ENCODE results near the gene FDX1. TPM values are rescaled to one million over a fixed set of nuclear protein-coding genes. Genes with fewer than 3 reads are reported as not detected.

Gene FDX1
- total RNA-seq, 2 donors from 2014 or later = 11.8 to 12.1 TPM

GRCh38 chr11:110445437-110445836 lies 15.7 kb downstream of the FDX1 start:
- H3K36me3 ChIP-seq (ENCODE audit: control insufficient read depth, insufficient read depth, low read length) = peaks cover 38% of the 10 kb centered on the region
- Mint-ChIP-seq H3K9me3 (peaks cover 29% of the 10 kb centered on the region), H3K4me1 (peaks cover 6% of the 10 kb centered on the region), H3K27me3 (ENCODE audit: insufficient read depth) (no peaks in the 10 kb centered on the region), H3K27ac (no peak overlapping the region), H3K4me3 (no peak overlapping the region), H3K36me3 (ENCODE audit: low read depth) (peaks cover 47% of the 10 kb centered on the region)
- no peaks in the 10 kb centered on the region for H3K27me3 ChIP-seq (ENCODE audit: control insufficient read depth, insufficient read depth, low read length, poor library complexity, severe bottlenecking)
- no peak overlapping the region for H3K27ac ChIP-seq (ENCODE audit: low read depth, low read length)
- H3K9ac ChIP-seq (ENCODE audit: extremely low read depth, low read length, poor library complexity, severe bottlenecking) = no peak overlapping the region
- H3K4me3 ChIP-seq (ENCODE audit: low read length) = no peak overlapping the region
- peaks cover 26% of the 10 kb centered on the region for H3K9me3 ChIP-seq (ENCODE audit: control insufficient read depth, low read length)
- WGBS, 2 experiments (ENCODE audit: insufficient coverage in 1 of 2, insufficient read length in 1 of 2) = 89% methylated on average over 1 of the region's 1 CpG; no CpG with 5 or more reads in 1 of the 2 experiments
- DNase-seq = no peak
- no peaks in the 10 kb centered on the region for H3K4me1 ChIP-seq (ENCODE audit: control insufficient read depth, insufficient read depth, low read length)
- no peak for TF ChIP-seq CTCF (conservative IDR thresholded peaks at IDR 0.05)

GRCh38 chr11:110446061-110446460 lies 16.3 kb downstream of the FDX1 start:
- DNase-seq = no peak
- H3K27ac ChIP-seq (ENCODE audit: low read depth, low read length) = no peak overlapping the region

GRCh38 chr11:110446594-110446993 lies 16.8 kb downstream of the FDX1 start:
- peaks cover 6% of the 10 kb centered on the region for H3K4me1 Mint-ChIP-seq
- no peaks in the 10 kb centered on the region for H3K27me3 Mint-ChIP-seq (ENCODE audit: insufficient read depth)
- Histone ChIP-seq H3K4me3 (ENCODE audit: low read length) (no peak overlapping the region), H3K27me3 (ENCODE audit: control insufficient read depth, insufficient read depth, low read length, poor library complexity, severe bottlenecking) (no peaks in the 10 kb centered on the region), H3K36me3 (ENCODE audit: control insufficient read depth, insufficient read depth, low read length) (peaks cover 31% of the 10 kb centered on the region), H3K9ac (ENCODE audit: extremely low read depth, low read length, poor library complexity, severe bottlenecking) (no peak overlapping the region), H3K9me3 (ENCODE audit: control insufficient read depth, low read length) (peaks cover 14% of the 10 kb centered on the region), H3K27ac (ENCODE audit: low read depth, low read length) (no peak overlapping the region), H3K4me1 (ENCODE audit: control insufficient read depth, insufficient read depth, low read length) (no peaks in the 10 kb centered on the region)
- DNase-seq = no peak
- peaks cover 17% of the 10 kb centered on the region for H3K9me3 Mint-ChIP-seq
- peaks cover 35% of the 10 kb centered on the region for H3K36me3 Mint-ChIP-seq (ENCODE audit: low read depth)
- no peak for TF ChIP-seq CTCF (conservative IDR thresholded peaks at IDR 0.05)
- no peak overlapping the region for H3K27ac Mint-ChIP-seq
- no peak overlapping the region for H3K4me3 Mint-ChIP-seq
- 98 to 100% methylated on average over 6 to 10 of the region's 10 CpGs for WGBS, 2 experiments (ENCODE audit: insufficient coverage in 1 of 2, insufficient read length in 1 of 2)

More at GRCh38 chr11:110446061-110446460, 16.3 kb downstream of the FDX1 start:
- no peak overlapping the region for H3K4me3 ChIP-seq (ENCODE audit: low read length)
- no peak for TF ChIP-seq CTCF (conservative IDR thresholded peaks at IDR 0.05)
- peaks cover 6% of the 10 kb centered on the region for H3K4me1 Mint-ChIP-seq
- H3K36me3 Mint-ChIP-seq (ENCODE audit: low read depth) = peaks cover 40% of the 10 kb centered on the region
- H3K27ac Mint-ChIP-seq = no peak overlapping the region
- H3K36me3 ChIP-seq (ENCODE audit: control insufficient read depth, insufficient read depth, low read length) = peaks cover 33% of the 10 kb centered on the region
- H3K4me3 Mint-ChIP-seq = no peak overlapping the region
- no peaks in the 10 kb centered on the region for H3K27me3 ChIP-seq (ENCODE audit: control insufficient read depth, insufficient read depth, low read length, poor library complexity, severe bottlenecking)
- peaks cover 22% of the 10 kb centered on the region for H3K9me3 Mint-ChIP-seq
- WGBS, 2 experiments (ENCODE audit: insufficient coverage in 1 of 2, insufficient read length in 1 of 2) = 91 to 93% methylated on average over 3 of the region's 3 CpGs
- no peaks in the 10 kb centered on the region for H3K27me3 Mint-ChIP-seq (ENCODE audit: insufficient read depth)
- no peak overlapping the region for H3K9ac ChIP-seq (ENCODE audit: extremely low read depth, low read length, poor library complexity, severe bottlenecking)
- H3K9me3 ChIP-seq (ENCODE audit: control insufficient read depth, low read length) = peaks cover 19% of the 10 kb centered on the region
- H3K4me1 ChIP-seq (ENCODE audit: control insufficient read depth, insufficient read depth, low read length) = no peaks in the 10 kb centered on the region

Measured in endodermal cell (in vitro differentiated cells).